ENCODE data around the gene PLEKHG4.

Gene PLEKHG4

DNA sequence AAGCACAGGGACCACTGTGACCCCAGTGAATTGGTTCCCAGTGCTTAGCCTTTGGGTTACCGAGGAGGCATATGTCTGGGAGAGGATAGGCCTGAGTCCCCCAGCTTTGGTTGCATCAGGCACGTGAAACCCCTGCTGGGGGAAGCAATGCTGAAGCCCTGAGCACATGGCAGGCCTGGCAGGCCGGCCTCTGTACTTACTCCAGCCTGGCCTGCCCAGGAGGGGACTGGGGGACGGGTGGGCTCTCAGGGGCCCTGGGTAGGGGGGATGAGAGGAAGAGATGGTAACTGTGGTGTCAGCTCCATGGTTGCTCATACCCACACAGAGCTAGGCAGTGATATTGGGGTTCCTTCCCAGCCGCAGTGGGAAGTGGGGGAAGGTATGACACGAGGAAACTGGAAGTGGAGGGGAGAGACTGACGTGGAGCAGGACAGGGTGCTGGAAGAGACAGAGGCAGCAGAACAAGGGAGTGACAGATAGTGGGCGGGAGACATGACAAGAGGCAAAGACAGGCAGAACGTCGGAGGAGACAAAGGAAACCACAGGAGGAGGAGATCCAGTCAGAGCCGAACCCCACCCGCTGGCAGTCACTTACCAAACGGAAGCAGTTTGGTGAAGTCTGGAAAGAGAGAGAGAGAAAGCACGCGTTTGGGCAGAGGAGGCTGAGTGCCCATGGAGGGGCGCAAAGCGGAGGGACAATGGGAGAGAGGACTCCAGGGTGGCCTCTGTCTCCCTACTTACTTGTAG, 43.3 kb upstream of the PLEKHG4 start:
- no peak for TF ChIP-seq ZFX (IDR thresholded peaks at IDR 0.05; ENCODE audit: borderline replicate concordance)
- no peak for TF ChIP-seq CTCF (IDR thresholded peaks at IDR 0.05)
- peak overlapping the region; percentile 42 for H3K27ac ChIP-seq

GRCh38 chr16:67236563-67237395, 42.6 kb upstream of the PLEKHG4 start:
- peak overlapping the region; percentile 42 for H3K27ac ChIP-seq
- no peak for TF ChIP-seq ZFX (IDR thresholded peaks at IDR 0.05; ENCODE audit: borderline replicate concordance)
- TF ChIP-seq CTCF (IDR thresholded peaks at IDR 0.05): no peak

DNA sequence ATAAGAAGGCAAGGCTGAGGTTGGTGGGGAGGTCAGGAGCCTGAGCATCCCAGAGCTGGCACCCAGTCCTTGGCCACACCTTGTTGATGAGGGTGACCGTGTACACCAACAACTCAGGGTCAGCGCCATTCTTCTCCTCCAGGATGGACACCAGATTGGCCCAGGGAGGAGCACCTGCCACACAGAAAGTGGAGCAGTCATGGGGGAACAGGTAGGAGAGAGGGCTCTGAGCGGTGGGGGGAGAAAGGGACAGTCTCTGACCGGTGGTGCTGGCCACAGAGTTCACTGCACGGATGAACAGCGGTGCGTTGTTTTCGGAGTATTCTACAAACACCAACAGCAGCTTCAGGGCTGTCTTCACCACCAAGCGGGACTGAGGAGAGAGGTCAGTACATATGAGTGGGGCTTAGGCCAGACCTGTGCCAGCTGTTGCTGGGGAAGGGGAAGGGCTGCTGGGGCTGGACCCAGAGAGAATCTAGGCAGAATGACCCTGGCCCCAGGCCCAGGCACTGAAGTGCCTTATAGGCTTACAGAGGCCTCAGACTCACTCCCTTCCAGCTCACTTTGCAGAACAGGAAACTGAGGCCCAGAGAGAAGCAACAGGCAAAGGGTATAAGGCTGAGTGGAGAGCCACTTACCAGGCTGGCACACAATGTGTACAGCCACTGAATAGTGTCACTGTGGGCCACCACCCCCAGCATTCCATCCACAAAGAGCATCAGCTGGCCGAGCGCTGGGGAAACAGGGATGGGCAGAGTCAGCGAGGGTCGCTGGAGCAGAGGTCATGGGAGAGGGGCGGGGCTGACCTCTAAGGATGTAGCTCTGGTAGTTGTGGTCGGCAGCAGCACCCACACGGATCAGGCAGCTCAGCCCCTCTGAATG, 41.7 kb upstream of the PLEKHG4 start:
- no peak for TF ChIP-seq ZFX (IDR thresholded peaks at IDR 0.05; ENCODE audit: borderline replicate concordance)
- no peak for TF ChIP-seq CTCF (IDR thresholded peaks at IDR 0.05)

GRCh38 chr16:67238278-67238575, 41.1 kb upstream of the PLEKHG4 start:
- H3K27ac ChIP-seq: no peak overlapping the region
- TF ChIP-seq ZFX (IDR thresholded peaks at IDR 0.05; ENCODE audit: borderline replicate concordance) (no peak), CTCF (IDR thresholded peaks at IDR 0.05) (no peak)

More for the DNA sequence above, 41.7 kb upstream of the PLEKHG4 start:
- no peak overlapping the region for H3K27ac ChIP-seq

- no peak for TF ChIP-seq CTCF (IDR thresholded peaks at IDR 0.05)
- no peak for TF ChIP-seq ZFX (IDR thresholded peaks at IDR 0.05; ENCODE audit: borderline replicate concordance)
- no peak overlapping the region for H3K27ac ChIP-seq
Observed at GRCh38 chr16:67238806-67239470, 40.4 kb upstream of the PLEKHG4 start.

DNA sequence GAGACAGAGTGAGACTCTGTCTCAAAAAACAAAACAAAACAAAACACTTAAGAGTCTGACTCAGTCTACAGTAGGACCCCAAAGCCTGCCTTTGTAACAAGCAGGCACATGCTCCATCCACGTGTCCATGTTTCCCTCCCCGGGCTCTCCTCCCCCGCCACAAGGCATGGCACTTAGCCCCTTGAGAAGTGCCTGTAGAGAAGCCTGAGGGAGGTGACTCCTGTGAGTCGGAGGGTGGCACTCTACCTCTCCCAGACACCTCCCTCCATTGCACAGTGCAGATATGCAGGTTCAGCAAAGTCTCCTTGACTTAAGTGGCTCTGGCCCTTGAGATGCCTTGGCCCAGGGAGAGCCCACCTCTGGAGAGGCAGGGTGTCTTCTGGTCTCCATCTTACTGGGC, 38.8 kb upstream of the PLEKHG4 start:
- H3K27ac ChIP-seq: peak overlapping the region; percentile 72
- no peak for TF ChIP-seq CTCF (IDR thresholded peaks at IDR 0.05)
- no peak for TF ChIP-seq ZFX (IDR thresholded peaks at IDR 0.05; ENCODE audit: borderline replicate concordance)

Data from 22Rv1 (cell line).